Osteoblast (primary cell): ENCODE results near the gene TOLLIP. TPM values are rescaled to one million over a fixed set of nuclear protein-coding genes. Genes with fewer than 3 reads are reported as not detected.

ENCODE experiments used
- DNase-seq: peaks from one replicate; pipeline ENCODE4 v3.0.0; 2011; ENCODE audit warnings: low spot score, mixed read lengths; ENCODE audit not compliant: insufficient read length; ENCODE audit errors: missing footprints
- H2AFZ ChIP-seq: 2 replicates; pipeline ENCODE4 v1.6.0; 2011; ENCODE audit warnings: mild to moderate bottlenecking, low read length
- H3K27ac ChIP-seq: 2 replicates; pipeline ENCODE4 v1.5.1; 2011; ENCODE audit warnings: mild to moderate bottlenecking, low read depth, low read length, moderate library complexity
- H3K27me3 ChIP-seq: 2 replicates; pipeline ENCODE4 v1.6.0; 2012; ENCODE audit warnings: mild to moderate bottlenecking, control low read depth, inconsistent platforms, low read length, moderate library complexity; ENCODE audit not compliant: insufficient read depth
- H3K36me3 ChIP-seq: 2 replicates; pipeline ENCODE4 v1.5.1; 2011; ENCODE audit warnings: mild to moderate bottlenecking, low read length, control low read depth, moderate library complexity; ENCODE audit not compliant: insufficient read depth
- H3K4me1 ChIP-seq: 2 replicates; pipeline ENCODE4 v1.5.1; 2011; ENCODE audit warnings: mild to moderate bottlenecking, low read length, control low read depth, moderate library complexity; ENCODE audit not compliant: insufficient read depth
- H3K4me2 ChIP-seq: 2 replicates; pipeline ENCODE4 v1.6.0; 2011; ENCODE audit warnings: mild to moderate bottlenecking, low read length; ENCODE audit not compliant: insufficient read depth
- H3K4me3 ChIP-seq: fragments of 200-600 bp; sonication (generic); 3 replicates; pipeline ENCODE4 v1.5.1; 2012; ENCODE audit warnings: mild to moderate bottlenecking, low read length, inconsistent platforms; ENCODE audit not compliant: insufficient read depth
- H3K79me2 ChIP-seq: 2 replicates; pipeline ENCODE4 v1.6.0; 2012; ENCODE audit warnings: mild to moderate bottlenecking, low read length, control low read depth, inconsistent platforms; ENCODE audit not compliant: insufficient read depth
- H3K9me3 ChIP-seq: 2 replicates; pipeline ENCODE4 v1.5.1; 2011; ENCODE audit warnings: low read depth, low read length, control low read depth
- H4K20me1 ChIP-seq: 2 replicates; pipeline ENCODE4 v1.6.0; 2012; ENCODE audit warnings: mild to moderate bottlenecking, low read length, control low read depth; ENCODE audit not compliant: insufficient read depth
- CTCF ChIP-seq: IDR thresholded peaks from 2 replicates; pipeline ENCODE4 v1.5.1; 2011; ENCODE audit warnings: mild to moderate bottlenecking, low read depth, low read length, moderate library complexity; ENCODE audit errors: extremely low read depth
- total RNA-seq: library from RNA; depleted of rRNA; stranded (reverse); fragments of >200 nt; gene quantifications from 2 replicates; pipeline ENCODE4 v1.2.3, GENCODE V29; 2012

The TOLLIP gene
- total RNA-seq, 1 donor, result 30.8 TPM

DNA sequence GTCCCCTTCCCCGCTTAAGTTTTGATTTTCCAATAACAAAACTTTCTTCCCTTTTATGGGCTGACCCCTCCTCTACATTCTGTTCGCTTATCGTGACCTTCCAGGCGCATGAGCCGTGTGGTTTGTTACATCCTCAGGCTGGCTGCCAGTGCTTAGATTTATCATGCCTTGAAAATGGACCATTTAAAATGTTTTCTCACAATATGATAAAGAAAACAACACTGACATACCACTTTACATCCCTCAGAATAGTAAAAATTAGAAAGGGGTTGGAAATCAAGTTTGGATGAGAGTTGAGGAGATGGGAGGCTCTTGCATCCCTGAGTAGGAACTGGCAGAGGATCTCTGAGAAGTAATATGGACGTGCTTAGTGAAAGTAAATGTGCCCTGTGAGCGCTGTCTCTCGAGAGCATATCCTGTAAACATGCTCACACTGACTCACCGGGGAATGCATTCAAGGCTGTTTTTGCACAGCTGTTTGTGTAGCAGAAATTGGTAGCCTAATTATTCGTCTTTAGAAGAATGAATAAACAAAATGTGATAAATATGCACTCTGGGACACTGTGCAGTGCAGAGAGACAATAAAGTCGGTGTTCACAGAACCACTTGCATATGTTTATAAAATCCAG lies 17.1 kb upstream of the TOLLIP start:
- no peak overlapping the region for H3K27ac ChIP-seq
- no peak overlapping the region for H3K4me3 ChIP-seq
- no peak for TF ChIP-seq CTCF
- DNase-seq, result no peak
- no peak overlapping the region for H2AFZ ChIP-seq
- H3K36me3 ChIP-seq, result no peaks in the 10 kb centered on the region
- H3K27me3 ChIP-seq, result peaks cover 12% of the 10 kb centered on the region
- H3K9me3 ChIP-seq, result no peaks in the 10 kb centered on the region
- no peaks in the 10 kb centered on the region for H3K4me1 ChIP-seq
- no peaks in the 10 kb centered on the region for H4K20me1 ChIP-seq
- no peaks in the 10 kb centered on the region for H3K79me2 ChIP-seq
- no peak overlapping the region for H3K4me2 ChIP-seq

- no peak overlapping the region for H3K4me2 ChIP-seq
- no peak for DNase-seq
- TF ChIP-seq CTCF, result no peak
These were observed 14.3 kb upstream of the TOLLIP start for GRCh38 chr11:1323774-1324173.

GRCh38 chr11:1317993-1318392 lies 8.6 kb upstream of the TOLLIP start:
- no peaks in the 10 kb centered on the region for H3K9me3 ChIP-seq
- no peak for TF ChIP-seq CTCF
- no peaks in the 10 kb centered on the region for H3K4me1 ChIP-seq

More at GRCh38 chr11:1323774-1324173, 14.3 kb upstream of the TOLLIP start:
- Histone ChIP-seq H3K9me3 (no peaks in the 10 kb centered on the region), H4K20me1 (no peaks in the 10 kb centered on the region), H3K27ac (no peak overlapping the region), H3K27me3 (peaks cover 8% of the 10 kb centered on the region), H2AFZ (no peak overlapping the region), H3K4me3 (no peak overlapping the region), H3K79me2 (no peaks in the 10 kb centered on the region), H3K36me3 (no peaks in the 10 kb centered on the region), H3K4me1 (no peaks in the 10 kb centered on the region)

GRCh38 chr11:1317432-1317831 lies 8.0 kb upstream of the TOLLIP start:
- Histone ChIP-seq H2AFZ (peak overlapping the region; percentile 17), H3K4me3 (no peak overlapping the region), H3K9me3 (no peaks in the 10 kb centered on the region), H3K4me1 (no peaks in the 10 kb centered on the region), H3K4me2 (no peak overlapping the region), H3K79me2 (no peaks in the 10 kb centered on the region), H3K27ac (no peak overlapping the region), H4K20me1 (no peaks in the 10 kb centered on the region), H3K36me3 (no peaks in the 10 kb centered on the region), H3K27me3 (no peaks in the 10 kb centered on the region)
- no peak for DNase-seq
- no peak for TF ChIP-seq CTCF

More at GRCh38 chr11:1317993-1318392, 8.6 kb upstream of the TOLLIP start:
- no peaks in the 10 kb centered on the region for H4K20me1 ChIP-seq
- H3K27ac ChIP-seq, result no peak overlapping the region
- no peak overlapping the region for H2AFZ ChIP-seq
- DNase-seq, result no peak
- H3K79me2 ChIP-seq, result no peaks in the 10 kb centered on the region
- H3K36me3 ChIP-seq, result no peaks in the 10 kb centered on the region
- no peaks in the 10 kb centered on the region for H3K27me3 ChIP-seq
- H3K4me2 ChIP-seq, result no peak overlapping the region
- H3K4me3 ChIP-seq, result no peak overlapping the region
